ENCODE results near the gene STAT1.

DNA sequence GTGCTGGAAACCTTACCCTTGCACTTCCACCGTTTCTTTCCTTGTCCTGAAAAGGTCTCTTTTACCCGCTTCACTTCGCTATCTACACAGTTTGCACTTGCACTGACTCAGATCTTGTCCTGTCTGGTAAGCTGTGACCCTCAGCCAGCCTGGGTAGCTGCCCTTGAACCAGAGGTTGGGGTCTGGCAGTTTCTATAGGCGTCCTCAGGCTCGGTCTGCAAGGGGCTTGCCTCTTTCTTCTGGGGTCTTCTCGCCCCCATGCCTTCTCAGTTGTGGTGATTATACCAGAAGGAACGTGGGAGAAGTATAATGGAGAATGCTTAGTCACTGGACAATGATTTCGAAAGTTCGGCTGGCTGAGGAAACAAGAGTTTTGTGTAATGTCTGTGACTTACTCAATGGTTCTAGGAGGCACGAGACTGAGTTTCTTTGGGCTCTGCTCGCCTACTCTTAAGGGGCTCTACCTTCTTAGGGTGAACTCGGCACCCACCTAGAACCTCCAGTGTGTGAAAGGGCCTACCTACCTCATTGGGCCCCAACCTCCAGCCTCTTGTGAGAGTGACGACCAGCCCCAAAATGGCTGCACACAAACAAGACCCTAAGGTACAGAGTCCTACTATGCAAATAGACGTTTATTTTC lies 6.9 kb upstream of the STAT1 start:
- TF ChIP-seq, protein P1, sequence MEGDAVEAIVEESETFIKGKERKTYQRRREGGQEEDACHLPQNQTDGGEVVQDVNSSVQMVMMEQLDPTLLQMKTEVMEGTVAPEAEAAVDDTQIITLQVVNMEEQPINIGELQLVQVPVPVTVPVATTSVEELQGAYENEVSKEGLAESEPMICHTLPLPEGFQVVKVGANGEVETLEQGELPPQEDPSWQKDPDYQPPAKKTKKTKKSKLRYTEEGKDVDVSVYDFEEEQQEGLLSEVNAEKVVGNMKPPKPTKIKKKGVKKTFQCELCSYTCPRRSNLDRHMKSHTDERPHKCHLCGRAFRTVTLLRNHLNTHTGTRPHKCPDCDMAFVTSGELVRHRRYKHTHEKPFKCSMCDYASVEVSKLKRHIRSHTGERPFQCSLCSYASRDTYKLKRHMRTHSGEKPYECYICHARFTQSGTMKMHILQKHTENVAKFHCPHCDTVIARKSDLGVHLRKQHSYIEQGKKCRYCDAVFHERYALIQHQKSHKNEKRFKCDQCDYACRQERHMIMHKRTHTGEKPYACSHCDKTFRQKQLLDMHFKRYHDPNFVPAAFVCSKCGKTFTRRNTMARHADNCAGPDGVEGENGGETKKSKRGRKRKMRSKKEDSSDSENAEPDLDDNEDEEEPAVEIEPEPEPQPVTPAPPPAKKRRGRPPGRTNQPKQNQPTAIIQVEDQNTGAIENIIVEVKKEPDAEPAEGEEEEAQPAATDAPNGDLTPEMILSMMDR (IDR thresholded peaks at IDR 0.05) = no peak
- no peak for TF ChIP-seq EZH2 (IDR thresholded peaks at IDR 0.05)
- TF ChIP-seq EZH2phosphoT487 (IDR thresholded peaks at IDR 0.05) = no peak

All from neural progenitor cell (in vitro differentiated cells).